A673 (cell line): Measurements from ENCODE around the gene ZDHHC11. TPM values are rescaled to one million over a fixed set of nuclear protein-coding genes. Genes with fewer than 3 reads are reported as not detected.

Source experiments
- BruUV-seq: library from RNA; stranded (reverse); fragments of 400-500 nt; replicated peaks from 2 replicates; lab custom pipeline; 2021; lab: Mats Ljungman, UMichigan
- CTCF ChIA-PET: fragments of 300-600 bp; sonication (Branson Sonifier 250); formaldehyde crosslinking; loops from one replicate; lab custom pipeline; 2022; ENCODE audit warnings: antibody characterized with exemption; lab: Charles Lee
- POLR2A ChIA-PET: fragments of 300-600 bp; sonication (Branson Sonifier 250); formaldehyde crosslinking; loops from one replicate; lab custom pipeline; 2022; ENCODE audit warnings: antibody characterized with exemption; ENCODE audit not compliant: low non-redundant PET; lab: Charles Lee
- DNase-seq: peaks from one replicate; pipeline ENCODE4 v3.0.0-alpha.2; 2015; ENCODE audit warnings: low spot score
- H3K27ac ChIP-seq: fragments of 200-600 bp; sonication (generic); 2 replicates; pipeline ENCODE4 v1.5.1; 2016; ENCODE audit warnings: mixed run types, low read depth, mild to moderate bottlenecking, mixed read lengths, antibody characterized with exemption, low read length; ENCODE audit not compliant: poor library complexity, severe bottlenecking
- H3K27me3 ChIP-seq: fragments of 200-600 bp; sonication (generic); replicated peaks from 2 replicates; pipeline ENCODE4 v1.6.1; 2017; ENCODE audit warnings: mixed run types, low read depth, mild to moderate bottlenecking, mixed read lengths, antibody characterized with exemption, low read length; ENCODE audit not compliant: insufficient read depth, poor library complexity
- H3K36me3 ChIP-seq: fragments of 200-600 bp; sonication (generic); 2 replicates; pipeline ENCODE4 v1.6.1; 2016; ENCODE audit warnings: mixed run types, mild to moderate bottlenecking, mixed read lengths, antibody characterized with exemption, low read length; ENCODE audit not compliant: insufficient read depth, poor library complexity, severe bottlenecking
- H3K4me1 ChIP-seq: fragments of 200-600 bp; sonication (generic); 2 replicates; pipeline ENCODE4 v1.6.1; 2017; ENCODE audit warnings: mixed run types, mild to moderate bottlenecking, mixed read lengths, antibody characterized with exemption, low read length; ENCODE audit not compliant: insufficient read depth, poor library complexity, severe bottlenecking
- H3K4me3 ChIP-seq: fragments of 200-600 bp; sonication (generic); 2 replicates; pipeline ENCODE4 v1.5.1; 2016; ENCODE audit warnings: low read depth, mixed run types, mild to moderate bottlenecking, mixed read lengths, low read length; ENCODE audit not compliant: poor library complexity, severe bottlenecking
- H3K9me3 ChIP-seq: fragments of 200-600 bp; sonication (generic); 2 replicates; pipeline ENCODE4 v1.6.1; 2016; ENCODE audit warnings: mixed run types, low read depth, mild to moderate bottlenecking, mixed read lengths, antibody characterized with exemption, low read length; ENCODE audit not compliant: poor library complexity, severe bottlenecking
- EZH2 ChIP-seq: fragments of 200-600 bp; sonication (generic); IDR thresholded peaks from 2 replicates; pipeline ENCODE4 v1.6.1; 2017; ENCODE audit warnings: borderline replicate concordance, low read depth, mild to moderate bottlenecking, mixed read lengths, antibody characterized with exemption, low read length; ENCODE audit not compliant: poor library complexity, severe bottlenecking
- intact Hi-C: fragments of 100-400 bp; cut with micrococcal nuclease; formaldehyde crosslinking; loops from one replicate; pipeline ENCODE4 v1.10.0; 2022; ENCODE audit not compliant: unreplicated experiment
- total RNA-seq: library from RNA; stranded (reverse); gene quantifications from 2 replicates; pipeline ENCODE4 v1.2.3, GENCODE V29; 2021
- TF ChIP-seq, protein P1 (sequence below): fragments of 300-800, 200-600 bp; sonication (generic); conservative IDR thresholded peaks from 2 replicates; pipeline ENCODE4 v1.5.1; 2017; ENCODE audit warnings: low read depth, mild to moderate bottlenecking, antibody characterized with exemption, low read length, moderate library complexity, mixed read lengths

ZDHHC11 gene
- total RNA-seq, 1 experiment from 2014 or later = 47.3 TPM

DNA sequence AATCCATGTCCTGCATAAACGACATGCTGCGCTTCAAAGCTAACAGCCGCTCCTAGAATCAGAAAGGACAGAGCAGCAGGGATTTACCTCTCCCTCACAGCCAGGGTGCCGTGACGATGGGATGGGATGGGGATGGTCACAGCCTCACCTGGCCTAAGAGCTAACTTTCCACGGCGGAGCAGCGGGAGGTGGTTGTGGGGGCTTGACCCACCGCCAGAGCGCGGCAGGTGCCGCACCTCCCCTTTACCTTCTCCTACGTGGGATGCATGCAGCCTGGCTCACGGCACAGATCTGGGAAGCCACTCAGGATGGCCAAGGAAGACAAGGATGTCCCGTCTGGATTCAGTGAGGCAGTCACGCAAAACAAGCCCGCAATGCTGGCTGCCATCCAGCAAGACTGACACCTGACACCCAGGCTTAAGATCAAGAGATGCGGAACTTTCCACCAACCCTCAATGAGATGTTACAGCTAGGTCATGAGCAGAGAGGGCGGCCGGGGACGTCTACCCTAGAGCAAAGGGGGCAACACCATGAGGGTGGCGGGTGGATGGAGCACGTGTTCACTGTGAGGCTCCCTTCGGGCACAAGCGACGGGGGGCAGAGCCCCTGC, 36.0 kb upstream of the ZDHHC11 start:
- intact Hi-C loops = no loop called here
- no peak for DNase-seq
- H3K9me3 ChIP-seq = no peaks in the 10 kb centered on the region
- POLR2A ChIA-PET = no interaction called here
- H3K4me1 ChIP-seq = no peaks in the 10 kb centered on the region
- CTCF ChIA-PET = no interaction called here
- no peak overlapping the region for H3K4me3 ChIP-seq
- no TSS peak for BruUV-seq
- TF ChIP-seq EZH2 = no peak
- TF ChIP-seq, protein P1, sequence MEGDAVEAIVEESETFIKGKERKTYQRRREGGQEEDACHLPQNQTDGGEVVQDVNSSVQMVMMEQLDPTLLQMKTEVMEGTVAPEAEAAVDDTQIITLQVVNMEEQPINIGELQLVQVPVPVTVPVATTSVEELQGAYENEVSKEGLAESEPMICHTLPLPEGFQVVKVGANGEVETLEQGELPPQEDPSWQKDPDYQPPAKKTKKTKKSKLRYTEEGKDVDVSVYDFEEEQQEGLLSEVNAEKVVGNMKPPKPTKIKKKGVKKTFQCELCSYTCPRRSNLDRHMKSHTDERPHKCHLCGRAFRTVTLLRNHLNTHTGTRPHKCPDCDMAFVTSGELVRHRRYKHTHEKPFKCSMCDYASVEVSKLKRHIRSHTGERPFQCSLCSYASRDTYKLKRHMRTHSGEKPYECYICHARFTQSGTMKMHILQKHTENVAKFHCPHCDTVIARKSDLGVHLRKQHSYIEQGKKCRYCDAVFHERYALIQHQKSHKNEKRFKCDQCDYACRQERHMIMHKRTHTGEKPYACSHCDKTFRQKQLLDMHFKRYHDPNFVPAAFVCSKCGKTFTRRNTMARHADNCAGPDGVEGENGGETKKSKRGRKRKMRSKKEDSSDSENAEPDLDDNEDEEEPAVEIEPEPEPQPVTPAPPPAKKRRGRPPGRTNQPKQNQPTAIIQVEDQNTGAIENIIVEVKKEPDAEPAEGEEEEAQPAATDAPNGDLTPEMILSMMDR = no peak
- H3K27ac ChIP-seq = no peak overlapping the region
- H3K27me3 ChIP-seq = no peaks in the 10 kb centered on the region
- peaks cover 88% of the 10 kb centered on the region for H3K36me3 ChIP-seq

DNA sequence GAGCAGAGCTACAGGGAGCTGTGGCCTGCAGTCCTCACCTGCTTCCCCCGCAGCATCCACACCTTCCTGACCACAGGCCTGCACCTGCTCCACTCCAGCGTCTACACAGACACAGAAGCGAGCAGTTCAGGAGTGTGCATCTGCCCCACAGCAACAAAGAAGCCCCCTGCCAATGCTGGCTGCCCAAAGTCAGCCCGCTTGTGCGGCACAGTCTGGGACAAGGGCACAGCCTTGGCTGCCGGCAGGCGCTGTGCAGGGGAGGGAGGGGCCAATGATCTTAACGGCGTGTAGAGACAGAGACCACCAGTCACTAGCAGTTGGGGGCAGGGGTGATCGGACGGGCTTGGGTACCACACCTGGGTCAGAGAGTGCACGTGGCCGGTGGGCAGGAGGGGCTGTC, 35.2 kb upstream of the ZDHHC11 start:
- H3K27ac ChIP-seq = no peak overlapping the region
- no TSS peak for BruUV-seq
- no peaks in the 10 kb centered on the region for H3K27me3 ChIP-seq
- intact Hi-C loops = no loop called here
- TF ChIP-seq, protein P1 = no peak
- no peak for TF ChIP-seq EZH2
- POLR2A ChIA-PET = no interaction called here
- H3K4me1 ChIP-seq = no peaks in the 10 kb centered on the region
- H3K4me3 ChIP-seq = no peak overlapping the region
- peaks cover 93% of the 10 kb centered on the region for H3K36me3 ChIP-seq
- DNase-seq = no peak
- CTCF ChIA-PET = no interaction called here
- no peaks in the 10 kb centered on the region for H3K9me3 ChIP-seq

DNA sequence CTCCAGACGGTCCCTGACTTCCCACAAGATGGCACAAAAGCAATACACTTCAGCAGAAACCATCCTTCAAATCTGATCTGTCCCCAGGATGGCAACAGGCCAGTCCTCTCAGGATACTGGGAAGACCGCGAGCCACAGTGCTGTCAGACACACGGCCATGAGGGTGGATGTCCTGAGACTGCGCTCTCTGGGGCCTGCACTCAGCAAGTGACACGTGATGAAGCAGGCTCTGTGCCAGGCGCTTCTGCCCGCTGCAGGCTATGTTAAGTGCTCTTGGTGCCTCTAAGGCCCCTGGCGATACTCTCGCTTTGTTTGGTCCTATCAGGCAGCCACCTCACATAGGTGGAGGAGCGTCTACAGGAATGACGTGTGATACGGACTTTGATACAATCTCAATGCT, 34.7 kb upstream of the ZDHHC11 start:
- peaks cover 92% of the 10 kb centered on the region for H3K36me3 ChIP-seq
- DNase-seq = no peak
- intact Hi-C loops = no loop called here
- TF ChIP-seq, protein P1 = no peak
- no peak for TF ChIP-seq EZH2
- no peak overlapping the region for H3K4me3 ChIP-seq
- ChIA-PET POLR2A (no interaction called here), CTCF (no interaction called here)
- BruUV-seq = no TSS peak
- H3K27me3 ChIP-seq = no peaks in the 10 kb centered on the region
- no peaks in the 10 kb centered on the region for H3K4me1 ChIP-seq
- H3K27ac ChIP-seq = no peak overlapping the region
- no peaks in the 10 kb centered on the region for H3K9me3 ChIP-seq
